Measurements from ENCODE around the gene KRT78. TPM values are rescaled to one million over a fixed set of nuclear protein-coding genes. Genes with fewer than 3 reads are reported as not detected.

The KRT78 gene
- total RNA-seq, 1 donor from 2014 or later = not detected

- Mint-ChIP-seq H3K36me3 (ENCODE audit: insufficient read depth) (no peaks in the 10 kb centered on the region), H3K27ac (no peak overlapping the region), H3K4me1 (ENCODE audit: low read depth) (peaks cover 24% of the 10 kb centered on the region), H3K27me3 (peaks cover 30% of the 10 kb centered on the region), H3K9me3 (ENCODE audit: low read depth) (no peaks in the 10 kb centered on the region), H3K4me3 (ENCODE audit: low read depth) (no peak overlapping the region)
- DNase-seq (ENCODE audit: low spot score, unreplicated experiment) = no peak
- TF ChIP-seq, protein P1, sequence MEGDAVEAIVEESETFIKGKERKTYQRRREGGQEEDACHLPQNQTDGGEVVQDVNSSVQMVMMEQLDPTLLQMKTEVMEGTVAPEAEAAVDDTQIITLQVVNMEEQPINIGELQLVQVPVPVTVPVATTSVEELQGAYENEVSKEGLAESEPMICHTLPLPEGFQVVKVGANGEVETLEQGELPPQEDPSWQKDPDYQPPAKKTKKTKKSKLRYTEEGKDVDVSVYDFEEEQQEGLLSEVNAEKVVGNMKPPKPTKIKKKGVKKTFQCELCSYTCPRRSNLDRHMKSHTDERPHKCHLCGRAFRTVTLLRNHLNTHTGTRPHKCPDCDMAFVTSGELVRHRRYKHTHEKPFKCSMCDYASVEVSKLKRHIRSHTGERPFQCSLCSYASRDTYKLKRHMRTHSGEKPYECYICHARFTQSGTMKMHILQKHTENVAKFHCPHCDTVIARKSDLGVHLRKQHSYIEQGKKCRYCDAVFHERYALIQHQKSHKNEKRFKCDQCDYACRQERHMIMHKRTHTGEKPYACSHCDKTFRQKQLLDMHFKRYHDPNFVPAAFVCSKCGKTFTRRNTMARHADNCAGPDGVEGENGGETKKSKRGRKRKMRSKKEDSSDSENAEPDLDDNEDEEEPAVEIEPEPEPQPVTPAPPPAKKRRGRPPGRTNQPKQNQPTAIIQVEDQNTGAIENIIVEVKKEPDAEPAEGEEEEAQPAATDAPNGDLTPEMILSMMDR (IDR thresholded peaks at IDR 0.05; ENCODE audit: unreplicated experiment) = no peak
Measured at GRCh38 chr12:52815676-52816588, 32.9 kb downstream of the KRT78 start.

- H3K27me3 Mint-ChIP-seq = peaks cover 29% of the 10 kb centered on the region
Measured at GRCh38 chr12:52815161-52815560, 33.6 kb downstream of the KRT78 start.

DNA sequence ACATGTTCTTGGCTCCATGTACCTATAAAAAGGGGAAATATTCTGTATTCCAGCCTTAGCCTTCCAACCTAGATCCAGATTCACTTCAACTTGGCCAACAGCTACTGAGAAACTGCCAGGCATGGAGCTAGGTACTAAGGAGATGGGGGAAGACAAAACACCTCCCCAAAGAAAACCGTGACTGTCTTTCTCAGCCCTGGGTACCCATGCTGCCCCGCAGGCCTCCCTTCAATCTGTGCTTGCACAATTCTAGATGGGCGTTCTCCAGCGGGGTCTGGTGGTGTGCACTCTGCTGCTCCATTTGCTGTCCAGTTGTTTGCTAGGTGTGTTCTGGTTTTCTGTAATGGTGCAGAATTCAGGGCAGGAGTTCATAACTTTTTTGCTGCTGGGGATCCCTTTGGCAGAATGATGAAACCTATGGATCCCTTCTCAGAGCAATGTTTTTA is 34.1 kb downstream of the KRT78 start:
- Mint-ChIP-seq H3K4me3 (ENCODE audit: low read depth) (no peak overlapping the region), H3K27me3 (peaks cover 29% of the 10 kb centered on the region), H3K36me3 (ENCODE audit: insufficient read depth) (no peaks in the 10 kb centered on the region), H3K9me3 (ENCODE audit: low read depth) (no peaks in the 10 kb centered on the region), H3K27ac (no peak overlapping the region), H3K4me1 (ENCODE audit: low read depth) (peaks cover 24% of the 10 kb centered on the region)
- TF ChIP-seq, protein P1 (IDR thresholded peaks at IDR 0.05; ENCODE audit: unreplicated experiment) = no peak
- no peak for DNase-seq (ENCODE audit: low spot score, unreplicated experiment)

More at GRCh38 chr12:52815161-52815560, 33.6 kb downstream of the KRT78 start:
- no peaks in the 10 kb centered on the region for H3K36me3 Mint-ChIP-seq (ENCODE audit: insufficient read depth)
- peaks cover 24% of the 10 kb centered on the region for H3K4me1 Mint-ChIP-seq (ENCODE audit: low read depth)
- no peak for DNase-seq (ENCODE audit: low spot score, unreplicated experiment)
- TF ChIP-seq, protein P1 (IDR thresholded peaks at IDR 0.05; ENCODE audit: unreplicated experiment) = no peak
- H3K4me3 Mint-ChIP-seq (ENCODE audit: low read depth) = no peak overlapping the region
- H3K27ac Mint-ChIP-seq = no peak overlapping the region
- H3K9me3 Mint-ChIP-seq (ENCODE audit: low read depth) = no peaks in the 10 kb centered on the region

DNA sequence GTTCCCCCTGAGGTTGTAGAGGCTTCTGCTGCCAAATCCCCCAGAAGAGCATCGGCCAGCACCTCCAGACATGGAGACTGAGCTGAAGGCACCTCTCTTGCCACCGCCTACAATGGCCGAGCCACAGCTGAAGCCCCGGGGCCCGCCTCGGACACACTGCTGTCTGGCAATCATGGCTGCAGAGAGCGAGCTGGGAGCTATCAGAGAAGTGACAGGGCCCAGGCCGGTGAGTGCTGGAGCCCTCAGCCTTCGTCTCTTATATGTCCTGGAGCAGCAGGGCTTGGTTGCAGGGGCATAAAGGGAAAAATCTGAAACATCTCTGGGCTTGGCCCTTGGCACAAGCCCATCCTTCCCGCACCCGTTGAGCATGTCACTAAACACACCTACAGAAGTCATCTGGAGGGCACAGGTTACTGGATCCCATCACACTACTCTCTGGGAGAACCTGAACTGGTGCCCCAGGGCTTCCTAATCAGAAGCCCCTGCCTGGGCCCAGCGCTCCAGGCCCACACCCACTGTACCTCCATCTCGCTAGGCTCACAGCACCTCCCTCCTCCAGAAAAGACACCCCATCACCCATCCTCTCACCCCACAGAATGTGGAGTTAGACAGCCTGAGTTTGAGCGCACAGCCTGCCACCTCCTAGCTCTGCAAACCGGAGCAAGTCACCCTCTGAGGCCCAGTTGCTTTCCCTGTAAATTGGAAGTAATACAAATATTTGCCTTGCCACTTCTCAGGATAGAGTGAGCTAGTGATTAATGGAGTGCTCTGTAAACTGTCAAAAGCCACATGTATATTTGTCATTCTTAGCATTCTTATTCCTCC is 34.7 kb downstream of the KRT78 start, which contains the start of gene KRT4:
KRT4 (minus strand) TSS at position 232 of the 825 bp plus-strand sequence; CDS start at position 174, 58 bp downstream.
- Mint-ChIP-seq H3K9me3 (ENCODE audit: low read depth) (no peaks in the 10 kb centered on the region), H3K36me3 (ENCODE audit: insufficient read depth) (no peaks in the 10 kb centered on the region), H3K4me3 (ENCODE audit: low read depth) (peak within 1 kb of the TSS; percentile 45)

More for the DNA sequence above, 34.7 kb downstream of the KRT78 start, which contains the start of gene KRT4:
- Mint-ChIP-seq H3K27ac (no peak within 1 kb of the TSS), H3K4me1 (ENCODE audit: low read depth) (peaks cover 24% of the 10 kb centered on the region), H3K27me3 (peaks cover 36% of the 10 kb centered on the region)
- TF ChIP-seq, protein P1 (IDR thresholded peaks at IDR 0.05; ENCODE audit: unreplicated experiment) = no peak
- no peak for DNase-seq (ENCODE audit: low spot score, unreplicated experiment)
